Stimulated activated CD8-positive, alpha-beta memory T cell treated with anti-CD3 and anti-CD28 coated beads, Interleukin-12 subunit alpha, Interleukin-12 subunit beta, amount 100 ng/mL, for 24 hours (primary cell): Measurements from ENCODE around the gene PRPSAP1.

Experiments
- DNase-seq: peaks from one replicate; pipeline ENCODE4 v3.0.0-alpha.2; 2020; ENCODE audit errors: extremely low read depth

Gene PRPSAP1

DNA sequence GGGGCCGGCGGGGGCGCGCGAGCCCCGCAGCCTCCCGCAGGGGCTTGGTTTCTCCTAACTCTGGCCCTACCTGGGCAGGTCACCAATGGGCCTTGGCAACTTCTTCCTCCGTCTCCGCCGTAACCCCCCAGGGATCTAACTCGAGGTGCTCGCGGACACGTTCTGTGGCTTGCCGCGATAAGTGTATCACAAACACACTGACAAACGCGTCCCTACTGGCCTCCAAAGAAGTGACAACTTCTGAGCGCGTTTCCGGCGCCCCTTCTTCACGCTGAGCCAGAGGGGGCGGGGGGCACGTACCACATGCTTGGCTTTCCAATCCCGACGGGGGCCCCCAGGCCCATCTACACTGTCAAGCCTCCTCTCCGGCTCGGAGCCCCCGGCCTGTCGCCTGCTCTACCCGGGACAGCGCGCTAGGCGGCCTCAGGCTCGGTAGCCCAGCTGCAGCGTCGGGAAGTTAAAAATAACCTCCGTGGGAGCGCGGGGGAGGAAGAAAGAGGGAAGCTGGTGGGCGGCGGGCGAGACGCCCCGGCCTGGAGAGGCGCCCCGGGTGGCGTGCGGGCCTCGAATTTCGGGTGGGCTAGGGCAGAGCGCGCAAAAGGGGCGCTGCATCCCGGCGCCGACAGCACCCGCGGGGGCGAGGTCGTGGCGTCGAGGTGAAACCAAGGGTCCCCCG, 30.0 kb upstream of the PRPSAP1 start:
- no peak for DNase-seq

- no peak for DNase-seq
Observed at GRCh38 chr17:76382803-76383545, 29.3 kb upstream of the PRPSAP1 start.

GRCh38 chr17:76382351-76382802, 28.7 kb upstream of the PRPSAP1 start:
- no peak for DNase-seq

GRCh38 chr17:76381633-76382350, 28.1 kb upstream of the PRPSAP1 start:
- no peak for DNase-seq

DNA sequence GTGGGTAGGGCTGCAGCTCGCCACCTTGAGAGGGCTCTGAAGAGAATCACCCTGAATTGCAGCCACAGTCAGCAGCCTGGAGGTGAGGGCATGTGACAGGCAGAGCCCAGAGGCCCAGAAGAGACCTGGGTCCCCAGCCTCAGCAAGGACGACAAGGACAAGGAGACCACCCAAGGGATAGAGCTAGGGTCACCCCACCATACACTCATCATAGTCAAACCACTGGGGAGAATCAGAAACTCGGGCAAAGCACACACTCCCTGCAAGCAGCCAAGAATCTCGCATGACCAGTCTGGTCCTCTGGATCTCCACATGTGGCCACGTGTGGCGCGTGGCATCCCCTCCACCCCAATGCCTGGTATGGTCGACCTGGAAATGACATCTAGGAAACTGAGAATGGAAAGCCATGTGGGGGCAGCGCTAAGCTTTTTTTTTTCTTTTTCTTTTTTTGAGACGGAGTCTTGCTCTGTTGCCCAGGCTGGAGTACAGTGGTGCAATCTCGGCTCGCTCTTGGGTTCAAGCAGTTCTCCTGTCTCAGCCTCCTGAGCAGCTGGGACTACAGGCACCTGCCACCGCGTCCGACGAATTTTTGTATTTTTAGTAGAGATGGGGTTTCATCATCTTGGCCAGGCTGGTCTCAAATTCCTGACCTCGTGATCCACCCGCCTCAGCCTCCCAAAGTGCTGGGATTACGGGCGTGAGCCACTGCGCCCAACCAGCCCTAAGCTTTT, 26.1 kb upstream of the PRPSAP1 start:
- no peak for DNase-seq

GRCh38 chr17:76379275-76379641, 25.5 kb upstream of the PRPSAP1 start:
- DNase-seq, result no peak

- no peak for DNase-seq
Observed at GRCh38 chr17:76378548-76379274, 25.0 kb upstream of the PRPSAP1 start.

DNA sequence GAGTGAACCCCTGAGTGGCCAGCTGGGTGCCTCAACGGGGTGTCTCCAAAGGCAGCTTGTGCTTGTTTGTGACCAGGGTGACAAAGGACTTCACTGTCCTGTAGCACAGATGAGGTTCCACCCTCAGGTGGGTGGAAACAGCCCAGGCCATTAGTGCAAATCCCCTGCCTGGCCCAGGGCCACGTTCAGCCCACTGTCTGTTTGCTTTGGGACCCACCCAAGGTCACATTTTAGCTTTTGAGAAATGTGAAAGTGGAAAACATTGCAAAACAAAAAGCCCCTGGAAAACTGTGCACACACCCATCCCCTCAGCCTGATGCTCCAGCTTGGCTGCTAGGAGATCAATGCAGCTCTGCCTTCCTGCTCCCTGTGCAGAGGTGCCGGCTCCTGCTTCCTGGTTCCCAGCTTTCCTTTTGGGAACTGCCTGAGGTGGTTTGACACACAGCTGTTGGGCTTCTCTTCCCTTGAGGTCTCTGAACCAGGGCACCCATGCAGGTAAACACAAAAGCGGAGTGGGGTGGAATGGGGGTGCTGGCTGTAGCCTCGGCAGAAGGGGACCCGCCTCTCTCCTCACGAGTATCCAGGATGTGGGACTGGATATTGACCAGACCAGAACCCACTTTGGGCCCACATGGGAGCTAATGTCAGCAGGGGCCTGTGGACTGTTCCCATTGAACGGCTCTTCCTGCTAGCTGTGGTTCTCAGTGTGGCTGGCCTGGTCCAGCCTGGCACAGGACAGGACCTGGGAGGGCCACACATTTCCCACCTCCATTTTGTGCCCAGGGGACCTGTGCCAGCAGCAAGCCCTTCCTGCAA, 22.8 kb upstream of the PRPSAP1 start:
- no peak for DNase-seq

DNA sequence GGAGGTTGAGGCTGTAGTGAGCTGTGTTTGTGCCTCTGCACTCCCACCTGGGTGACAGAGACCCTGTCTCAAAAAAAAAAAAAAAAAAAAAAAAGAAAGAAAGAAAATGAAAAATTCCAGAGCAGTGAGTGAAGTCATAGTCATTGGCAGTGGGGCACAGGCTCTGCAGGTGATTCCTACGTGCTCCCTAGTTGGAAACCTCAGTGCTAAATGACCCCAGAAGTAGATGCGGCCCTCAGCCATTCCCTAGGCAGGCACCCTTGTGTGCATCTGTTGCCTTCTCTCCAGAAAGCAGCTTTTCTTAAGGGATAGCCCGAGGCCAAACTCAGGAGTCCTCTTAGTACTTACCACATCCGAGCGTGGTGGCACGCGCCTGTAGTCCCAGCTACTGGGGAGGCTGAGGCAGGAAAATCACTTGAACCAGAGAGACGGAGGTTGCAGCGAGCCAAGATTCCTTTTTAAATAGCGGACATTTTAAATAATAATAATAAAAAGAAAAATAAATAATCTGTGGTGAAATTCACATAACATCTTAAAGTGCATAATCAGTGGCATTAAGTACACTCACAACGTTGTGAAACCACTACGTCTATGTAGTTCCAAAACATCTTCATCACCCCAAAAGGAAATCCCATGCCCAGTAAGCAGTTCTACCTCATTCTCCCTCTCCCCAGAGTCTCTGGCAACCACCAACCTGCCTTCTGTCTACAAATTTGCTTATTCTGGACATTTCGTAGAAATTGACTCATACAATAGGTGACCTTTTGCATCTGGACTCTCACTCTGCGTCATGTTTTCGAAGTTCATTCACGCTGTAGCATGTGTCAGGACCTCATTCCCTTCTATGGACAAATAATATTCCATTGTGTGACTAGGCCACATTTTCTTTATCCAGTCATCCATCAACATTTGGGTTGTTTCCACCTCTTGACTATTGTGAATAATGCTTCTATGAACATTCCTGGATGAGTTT, 18.2 kb upstream of the PRPSAP1 start:
- no peak for DNase-seq

DNA sequence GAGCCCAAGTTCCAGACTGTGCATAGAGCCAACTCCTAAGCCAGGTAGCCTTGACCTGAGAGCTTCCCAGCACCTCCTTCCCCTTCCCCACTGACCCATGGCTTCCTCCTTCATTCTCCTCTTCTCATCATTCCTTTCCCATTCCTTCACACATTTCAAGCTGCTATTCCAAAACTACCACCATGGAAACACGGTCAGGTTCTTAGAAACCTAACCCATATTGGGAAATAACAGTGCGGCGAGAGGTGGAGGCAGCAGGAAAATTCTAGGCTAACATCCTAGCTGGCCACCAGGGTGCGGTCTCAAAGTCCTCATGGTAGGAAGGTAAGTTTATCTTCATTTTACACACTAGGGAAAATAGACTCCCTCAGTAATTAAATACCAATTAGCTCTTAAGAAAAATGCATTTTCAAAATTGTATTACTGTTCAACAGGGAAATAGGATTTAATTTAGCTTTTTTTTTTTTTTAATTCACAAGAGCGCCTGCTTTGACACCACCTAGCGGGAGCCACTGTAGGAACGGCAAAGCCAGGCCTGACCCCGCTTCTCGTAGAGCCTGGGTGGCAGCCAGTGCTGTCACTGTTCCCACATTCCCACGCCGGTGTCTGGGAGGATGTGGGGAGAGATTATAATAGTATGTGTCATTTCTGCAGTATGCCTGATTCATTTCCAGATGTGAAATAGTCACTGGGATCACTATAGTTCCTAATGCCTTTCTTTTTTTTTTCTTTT, 16.7 kb upstream of the PRPSAP1 start:
- no peak for DNase-seq

DNA sequence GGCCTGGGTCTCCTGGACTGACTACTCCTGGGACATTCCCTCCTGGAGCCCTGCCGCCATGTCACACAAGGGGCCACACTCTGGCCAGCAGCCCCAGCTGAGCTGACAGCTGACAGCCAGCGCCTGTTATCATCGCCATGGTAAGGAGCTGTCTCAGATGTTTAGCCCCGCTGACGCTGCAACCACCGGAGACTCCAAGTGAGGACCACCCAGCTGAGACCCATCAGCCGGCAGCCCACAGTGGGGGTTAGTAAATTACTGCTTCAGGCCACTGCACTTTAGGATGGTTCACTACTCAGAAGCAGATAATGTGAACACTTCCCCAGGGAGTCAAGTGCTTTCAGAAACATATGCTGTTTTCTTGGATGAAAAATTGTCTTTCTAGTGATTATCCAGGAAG, 16.1 kb upstream of the PRPSAP1 start:
- no peak for DNase-seq

GRCh38 chr17:76369379-76369778, 15.7 kb upstream of the PRPSAP1 start:
- no peak for DNase-seq

DNA sequence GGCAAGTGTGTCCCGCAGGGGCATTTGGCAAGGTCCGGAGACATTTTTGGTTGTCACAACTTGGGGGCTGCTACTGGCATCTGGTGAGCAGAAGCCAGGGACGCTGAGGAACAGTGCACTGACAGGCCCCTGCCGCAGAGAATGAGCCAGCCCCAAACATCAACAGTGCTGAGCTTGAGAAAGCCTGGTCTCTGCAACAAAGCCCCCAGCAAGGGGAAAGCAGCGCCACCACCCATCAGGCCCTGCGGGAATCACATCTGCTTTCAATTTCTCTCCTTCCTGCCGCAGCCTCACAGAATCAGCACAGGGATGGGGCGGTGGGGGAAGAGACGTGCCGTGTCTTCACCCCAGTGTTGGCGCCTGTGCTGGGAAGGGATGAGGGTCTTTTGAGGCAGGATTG, 14.8 kb upstream of the PRPSAP1 start:
- no peak for DNase-seq

DNA sequence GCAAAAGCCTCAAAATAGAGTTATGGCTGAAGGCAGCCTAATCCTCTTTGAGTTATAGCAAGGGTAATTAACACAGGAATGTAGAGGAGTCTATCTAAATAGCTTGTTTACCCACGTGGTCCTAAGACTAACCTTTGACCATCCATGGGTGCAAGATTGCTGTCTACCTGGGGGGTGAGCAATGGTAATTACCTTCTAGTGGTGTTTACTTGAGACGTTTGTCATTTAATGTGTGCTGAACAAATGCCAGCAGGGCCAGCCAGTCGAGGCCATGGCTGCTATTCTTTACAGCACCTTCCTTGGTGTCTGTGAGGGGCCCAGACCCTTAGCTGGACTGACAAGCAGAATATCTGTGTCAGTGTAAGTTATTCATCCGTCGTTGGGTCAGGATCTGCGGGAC, 13.9 kb upstream of the PRPSAP1 start:
- DNase-seq, result no peak

DNA sequence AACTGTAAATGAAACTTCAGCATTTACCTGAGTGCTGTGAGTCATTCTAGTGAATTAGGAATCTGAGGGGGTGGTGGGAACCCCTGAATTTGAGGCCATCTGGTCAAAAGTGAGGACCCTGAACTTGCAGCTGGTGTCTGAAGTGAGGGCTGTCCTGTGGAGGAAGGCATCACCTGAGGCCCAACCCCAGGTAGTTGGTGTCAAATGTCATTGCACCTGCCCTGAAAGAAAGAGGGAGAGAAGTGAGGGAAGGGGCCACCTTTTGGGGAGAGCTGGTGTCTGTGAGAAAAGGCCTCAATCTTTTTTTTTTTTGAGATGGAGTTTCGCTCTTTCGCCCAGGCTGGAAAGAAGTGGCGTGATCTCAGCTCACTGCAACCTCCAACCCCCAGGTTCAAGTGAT, 12.5 kb upstream of the PRPSAP1 start:
- DNase-seq, result no peak

- DNase-seq, result no peak
Observed at GRCh38 chr17:76365256-76365903, 11.7 kb upstream of the PRPSAP1 start.

GRCh38 chr17:76363107-76363842, 9.6 kb upstream of the PRPSAP1 start:
- no peak for DNase-seq

- DNase-seq, result no peak
Observed at GRCh38 chr17:76360461-76360860, 6.7 kb upstream of the PRPSAP1 start.
